GM23248 (cell line): ENCODE results near the gene RPIA. TPM values are rescaled to one million over a fixed set of nuclear protein-coding genes. Genes with fewer than 3 reads are reported as not detected.

Experiments
- polyA plus RNA-seq: library from polyadenylated mRNA; unstranded; fragments of >200 nt; fragmentation: Nextera tagmentation; extraction: Ambion mirVana; gene quantifications from 2 replicates; pipeline ENCODE4 v1.2.1, GENCODE V29; 2016
- total RNA-seq: library from RNA; depleted of rRNA; stranded (reverse); fragments of >200 nt; shearing (Covaris generic); gene quantifications from 2 replicates; pipeline ENCODE4 v1.2.3, GENCODE V29; 2014; rRNA removed

The RPIA gene
- total and polyA plus RNA-seq, 2 experiments from 2014 or later = 5.8 to 9.2 TPM

Other genes with a start within 250 kb of the RPIA start
- gene FOXI3, start 239.0 kb upstream of the RPIA start, total RNA-seq = not detected in 2 replicates
- not detected in 2 replicates for gene FOXI3, start 239.0 kb upstream of the RPIA start, polyA plus RNA-seq
- gene EIF2AK3, start 64.2 kb upstream of the RPIA start, total RNA-seq = 15.5 and 15.9 TPM in 2 replicates
- gene EIF2AK3, start 64.2 kb upstream of the RPIA start, polyA plus RNA-seq = 7.5 and 7.6 TPM in 2 replicates